ENCODE results near the gene GMEB2.

GRCh38 chr20:63656451-63656850 is 29.6 kb upstream of the GMEB2 start:
- TF ChIP-seq CTCF (IDR thresholded peaks at IDR 0.05) (no peak), POLR2A (IDR thresholded peaks at IDR 0.05) (no peak)

All from right lobe of liver (tissue), 4 donors.